A549 (cell line): Measurements from ENCODE around the gene NAXD. TPM values are rescaled to one million over a fixed set of nuclear protein-coding genes. Genes with fewer than 3 reads are reported as not detected.
A peak's percentile ranks its signal among the peaks of the same experiment; 100 is the strongest.

ENCODE experiments used
- ATAC-seq, 2 experiments: fragments of 200-7000 bp in 1 of 2; fragments of >200 bp in 1 of 2; cut with Nextera tagmentation in 1 of 2; cut with Tn5 transposase in 1 of 2; 3 replicates each; pipeline versions ENCODE4 v1.8.0 to v1.9.1; 2018 to 2020; ENCODE audit warnings: mild to moderate bottlenecking in 1 of 2, moderate library complexity in 1 of 2
- CTCF ChIA-PET: fragments of 300-600 bp; sonication (Branson Sonifier 250); formaldehyde crosslinking; extraction: SDS; loops from one replicate; lab custom pipeline; 2021; ENCODE audit warnings: antibody characterized with exemption, inconsistent platforms; lab: Yijun Ruan, JAX
- POLR2A ChIA-PET: fragments of 350-600 bp; formaldehyde crosslinking; extraction: SDS; loops from one replicate; lab custom pipeline; 2021; ENCODE audit warnings: antibody characterized with exemption, inconsistent platforms; lab: Yijun Ruan, JAX
- DNase-seq, 2 experiments: peaks; one replicate each; pipeline versions ENCODE4 v3.0.0 to v3.0.0-alpha.2; 2011 to 2016; ENCODE audit warnings: low read depth in 1 of 2, low spot score in 1 of 2
- FAIRE-seq: peaks from 2 replicates; lab custom pipeline; 2011; peaks lifted over from hg19 to GRCh38; lab: Jason Lieb, UNC
- H3K27ac ChIP-seq, 2 experiments: fragments of >200 bp; sonication (Bioruptor Twin); formaldehyde crosslinking; 3 replicates each; pipeline ENCODE4 v1.5.1; 2016 to 2017
- H3K4me1 ChIP-seq: fragments of >200 bp; sonication (Bioruptor Twin); formaldehyde crosslinking; 3 replicates; pipeline ENCODE4 v1.6.1; 2016
- H3K4me2 ChIP-seq: fragments of >200 bp; sonication (Bioruptor Twin); formaldehyde crosslinking; 3 replicates; pipeline ENCODE4 v1.6.1; 2016
- H3K4me3 ChIP-seq: fragments of >200 bp; sonication (Bioruptor Twin); formaldehyde crosslinking; 3 replicates; pipeline ENCODE4 v1.5.1; 2016
- H3K9me3 ChIP-seq: fragments of >200 bp; sonication (Bioruptor Twin); formaldehyde crosslinking; 3 replicates; pipeline ENCODE4 v1.6.1; 2016
- CTCF ChIP-seq: fragments of >200 bp; sonication (Bioruptor Twin); formaldehyde crosslinking; IDR thresholded peaks from 3 replicates; pipeline ENCODE4 v1.5.1; 2016
- EHF ChIP-seq: fragments of 250-450 bp; sonication (Bioruptor Pico); IDR thresholded peaks from 2 replicates; pipeline ENCODE4 v1.5.0; 2020; ENCODE audit warnings: mild to moderate bottlenecking
- EHMT2 ChIP-seq: fragments of 200-600 bp; sonication (generic); IDR thresholded peaks from 2 replicates; pipeline ENCODE4 v1.6.1; 2016; ENCODE audit warnings: antibody characterized with exemption, low read depth, mild to moderate bottlenecking, moderate library complexity
- EP300 ChIP-seq, 2 experiments: fragments of >200 bp; sonication (Bioruptor Twin); formaldehyde crosslinking; IDR thresholded peaks; 2 replicates in 1 of 2; 3 replicates in 1 of 2; pipeline ENCODE4 v1.6.1; 2016 to 2017
- FOSB ChIP-seq: fragments of 250-450 bp; sonication (Bioruptor Pico); IDR thresholded peaks from 2 replicates; pipeline ENCODE4 v1.5.0; 2020; ENCODE audit warnings: mild to moderate bottlenecking, moderate library complexity
- FOSL2 ChIP-seq, 2 experiments: fragments of 450-650 bp in 1 of 2; fragments of >200 bp in 1 of 2; sonication (Bioruptor Twin) in 1 of 2; formaldehyde crosslinking; IDR thresholded peaks; 2 replicates each; pipeline versions ENCODE4 v1.5.0 to v1.6.1; 2016 to 2020; ENCODE audit warnings: mild to moderate bottlenecking in 1 of 2, moderate library complexity in 1 of 2
- FOXS1 ChIP-seq: fragments of 250-450 bp; sonication (Bioruptor Pico); IDR thresholded peaks from 2 replicates; pipeline ENCODE4 v1.5.0; 2020; ENCODE audit warnings: mild to moderate bottlenecking, moderate library complexity
- HES2 ChIP-seq: fragments of >200 bp; sonication (Bioruptor Twin); formaldehyde crosslinking; IDR thresholded peaks from 2 replicates; pipeline ENCODE4 v1.6.1; 2016
- HEYL ChIP-seq: fragments of 250-450 bp; sonication (Bioruptor Pico); IDR thresholded peaks from 2 replicates; pipeline ENCODE4 v1.8.0; 2021; ENCODE audit warnings: mild to moderate bottlenecking, moderate library complexity
- HOXB13 ChIP-seq: fragments of 250-450 bp; sonication (Bioruptor Pico); IDR thresholded peaks from 2 replicates; pipeline ENCODE4 v1.5.0; 2020; ENCODE audit warnings: low read depth, mild to moderate bottlenecking, moderate library complexity
- JUNB ChIP-seq: fragments of >200 bp; sonication (Bioruptor Twin); formaldehyde crosslinking; IDR thresholded peaks from 2 replicates; pipeline ENCODE4 v1.6.1; 2016
- NPAS2 ChIP-seq: fragments of 250-450 bp; sonication (Bioruptor Pico); IDR thresholded peaks from 2 replicates; pipeline ENCODE4 v1.8.0; 2022; ENCODE audit warnings: mild to moderate bottlenecking, moderate library complexity, borderline replicate concordance
- POLR2A ChIP-seq: IDR thresholded peaks from 2 replicates; pipeline ENCODE4 v1.6.1; 2012; ENCODE audit warnings: mild to moderate bottlenecking, low read length
- RARB ChIP-seq: fragments of 250-450 bp; sonication (Bioruptor Pico); IDR thresholded peaks from 2 replicates; pipeline ENCODE4 v1.8.0; 2021; ENCODE audit warnings: mild to moderate bottlenecking, moderate library complexity
- RNF2 ChIP-seq: fragments of 200-600 bp; sonication (generic); IDR thresholded peaks from 2 replicates; pipeline ENCODE4 v1.6.1; 2016; ENCODE audit warnings: low read depth, mild to moderate bottlenecking, antibody characterized with exemption, moderate library complexity, borderline replicate concordance
- ZNF302 ChIP-seq: fragments of 250-450 bp; sonication (Bioruptor Pico); IDR thresholded peaks from 2 replicates; pipeline ENCODE4 v1.9.0; 2021; ENCODE audit warnings: inconsistent platforms, mild to moderate bottlenecking, moderate library complexity
- WGBS: methylation state at CpG from one replicate; pipeline ENCODE4 v1.1.6; 2017; ENCODE audit errors: missing lambda C conversion rate; 5-methylcytosine and 5-hydroxymethylcytosine counted together
- polyA plus RNA-seq, 4 experiments: library from polyadenylated mRNA; depleted of rRNA in 3 of 4; stranded (reverse); fragments of >200 nt; fragmentation: RNase III in 1 of 4; extraction: RNeasy Plus Mini Kit Qiagen cat#74134 plus additional on column Dnase treatment in 1 of 4; gene quantifications; 2 replicates in 3 of 4; 3 replicates in 1 of 4; pipeline ENCODE4 v1.2.3, GENCODE V29; 2011 to 2017
- TF ChIP-seq, protein P1 (sequence below): IDR thresholded peaks from 2 replicates; pipeline ENCODE4 v1.6.1; 2012; ENCODE audit warnings: low read depth, borderline replicate concordance
- TF ChIP-seq, protein P2 (sequence below): fragments of 200-600 bp; sonication (generic); IDR thresholded peaks from 2 replicates; pipeline ENCODE4 v1.6.1; 2016; ENCODE audit warnings: antibody characterized with exemption, mild to moderate bottlenecking, moderate library complexity
- TF ChIP-seq, protein P3 (sequence below): IDR thresholded peaks from 2 replicates; pipeline ENCODE4 v1.6.1; 2012

The NAXD gene
- polyA plus RNA-seq, 2 of the 4 experiments (the other 2 are of a cell fraction), result 14.2 to 19.0 TPM

DNA sequence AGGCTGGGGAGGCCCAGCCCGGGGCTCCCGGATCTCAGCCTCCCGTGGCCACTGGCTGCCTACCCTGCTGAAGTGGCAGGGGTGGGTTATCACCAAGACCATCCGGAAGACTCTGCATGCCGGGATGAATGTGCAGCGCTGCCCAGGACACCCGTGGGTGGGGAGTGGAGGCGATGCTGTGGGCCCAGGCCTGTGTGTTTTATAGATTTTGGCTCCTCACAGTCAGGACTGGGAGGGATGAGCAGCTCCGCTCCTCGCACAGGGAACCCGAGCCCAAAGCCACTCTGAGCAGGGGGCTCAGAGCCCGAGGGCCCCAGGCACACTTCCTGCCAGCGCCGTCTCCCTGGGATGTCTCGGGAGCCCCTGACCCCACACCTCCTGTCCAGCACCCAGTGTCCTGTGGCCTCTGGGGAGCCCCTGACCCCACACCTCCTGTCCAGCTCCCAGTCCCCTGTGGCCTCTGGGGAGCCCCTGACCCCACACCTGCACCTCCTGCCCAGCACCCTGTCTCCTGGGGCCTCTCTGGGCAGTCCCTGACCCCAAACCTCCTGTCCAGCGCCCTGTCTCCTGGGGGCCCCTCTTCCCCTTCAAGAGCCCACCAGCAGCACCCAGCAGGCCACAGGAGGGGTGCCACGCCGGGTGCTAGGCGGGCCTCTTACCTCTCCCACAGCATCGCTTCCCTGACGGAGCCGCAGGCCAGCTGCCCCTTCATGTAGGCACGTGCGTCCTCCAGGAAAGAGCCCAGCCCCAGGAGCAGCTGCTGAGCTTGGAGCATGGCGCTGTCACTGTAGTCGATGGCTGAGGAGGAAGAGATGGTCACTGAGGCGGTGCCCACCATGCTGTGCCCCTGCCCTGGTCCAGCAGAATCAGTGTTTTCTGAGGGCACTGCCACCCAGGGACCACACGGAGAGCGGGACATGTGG is 31.4 kb downstream of the NAXD start:
- WGBS, result 94% methylated on average over 17 of the region's 29 CpGs
- no peaks in the 10 kb centered on the region for H3K4me1 ChIP-seq
- TF ChIP-seq EP300 (IDR thresholded peaks at IDR 0.05) (no peak), ZNF302 (CRISPR knock-in tag) (no peak), JUNB (no peak), POLR2A (no peak)
- TF ChIP-seq, protein P1, sequence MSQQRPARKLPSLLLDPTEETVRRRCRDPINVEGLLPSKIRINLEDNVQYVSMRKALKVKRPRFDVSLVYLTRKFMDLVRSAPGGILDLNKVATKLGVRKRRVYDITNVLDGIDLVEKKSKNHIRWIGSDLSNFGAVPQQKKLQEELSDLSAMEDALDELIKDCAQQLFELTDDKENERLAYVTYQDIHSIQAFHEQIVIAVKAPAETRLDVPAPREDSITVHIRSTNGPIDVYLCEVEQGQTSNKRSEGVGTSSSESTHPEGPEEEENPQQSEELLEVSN, result no peak
- no peaks in the 10 kb centered on the region for H3K9me3 ChIP-seq
- DNase-seq (no peak), FAIRE-seq (no peak), ATAC-seq (peak in 1 of 2 experiments; percentile 8; a peak in 2 of 6 replicates)
- no peak overlapping the region for H3K4me3 ChIP-seq
- no peak overlapping the region for H3K4me2 ChIP-seq
- no peak overlapping the region for H3K27ac ChIP-seq
- ChIA-PET CTCF (interaction anchor here (1.0 to 1.4 kb wide), 2 partner anchors 30 to 53 kb away, joined by 3 to 4 read pairs; no protein-coding TSS in a partner anchor), POLR2A (no interaction called here)

GRCh38 chr13:110647365-110647737 is 32.0 kb downstream of the NAXD start:
- no peak overlapping the region for H3K27ac ChIP-seq
- H3K4me2 ChIP-seq, result no peak overlapping the region
- ChIA-PET POLR2A (no interaction called here), CTCF (interaction anchor here (1.9 kb wide), 1 partner anchor 17 kb away, joined by 4 read pairs; no protein-coding TSS in a partner anchor)
- H3K4me3 ChIP-seq, result no peak overlapping the region
- ATAC-seq (no peak), FAIRE-seq (no peak), DNase-seq (no peak)
- H3K4me1 ChIP-seq, result no peaks in the 10 kb centered on the region
- WGBS, result 90% methylated on average over 6 of the region's 10 CpGs
- no peak for TF ChIP-seq POLR2A
- no peak for TF ChIP-seq CTCF
- TF ChIP-seq RNF2, result no peak
- TF ChIP-seq NPAS2 (CRISPR knock-in tag), result no peak
- TF ChIP-seq HOXB13 (CRISPR knock-in tag), result no peak
- TF ChIP-seq FOXS1 (CRISPR knock-in tag), result no peak
- H3K9me3 ChIP-seq, result no peaks in the 10 kb centered on the region

- H3K4me1 ChIP-seq, result no peaks in the 10 kb centered on the region
- ATAC-seq (no peak), FAIRE-seq (no peak), DNase-seq (no peak)
- H3K27ac ChIP-seq, result no peak overlapping the region
- TF ChIP-seq, protein P2, sequence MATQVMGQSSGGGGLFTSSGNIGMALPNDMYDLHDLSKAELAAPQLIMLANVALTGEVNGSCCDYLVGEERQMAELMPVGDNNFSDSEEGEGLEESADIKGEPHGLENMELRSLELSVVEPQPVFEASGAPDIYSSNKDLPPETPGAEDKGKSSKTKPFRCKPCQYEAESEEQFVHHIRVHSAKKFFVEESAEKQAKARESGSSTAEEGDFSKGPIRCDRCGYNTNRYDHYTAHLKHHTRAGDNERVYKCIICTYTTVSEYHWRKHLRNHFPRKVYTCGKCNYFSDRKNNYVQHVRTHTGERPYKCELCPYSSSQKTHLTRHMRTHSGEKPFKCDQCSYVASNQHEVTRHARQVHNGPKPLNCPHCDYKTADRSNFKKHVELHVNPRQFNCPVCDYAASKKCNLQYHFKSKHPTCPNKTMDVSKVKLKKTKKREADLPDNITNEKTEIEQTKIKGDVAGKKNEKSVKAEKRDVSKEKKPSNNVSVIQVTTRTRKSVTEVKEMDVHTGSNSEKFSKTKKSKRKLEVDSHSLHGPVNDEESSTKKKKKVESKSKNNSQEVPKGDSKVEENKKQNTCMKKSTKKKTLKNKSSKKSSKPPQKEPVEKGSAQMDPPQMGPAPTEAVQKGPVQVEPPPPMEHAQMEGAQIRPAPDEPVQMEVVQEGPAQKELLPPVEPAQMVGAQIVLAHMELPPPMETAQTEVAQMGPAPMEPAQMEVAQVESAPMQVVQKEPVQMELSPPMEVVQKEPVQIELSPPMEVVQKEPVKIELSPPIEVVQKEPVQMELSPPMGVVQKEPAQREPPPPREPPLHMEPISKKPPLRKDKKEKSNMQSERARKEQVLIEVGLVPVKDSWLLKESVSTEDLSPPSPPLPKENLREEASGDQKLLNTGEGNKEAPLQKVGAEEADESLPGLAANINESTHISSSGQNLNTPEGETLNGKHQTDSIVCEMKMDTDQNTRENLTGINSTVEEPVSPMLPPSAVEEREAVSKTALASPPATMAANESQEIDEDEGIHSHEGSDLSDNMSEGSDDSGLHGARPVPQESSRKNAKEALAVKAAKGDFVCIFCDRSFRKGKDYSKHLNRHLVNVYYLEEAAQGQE, result no peak
- TF ChIP-seq EHMT2, result no peak
- no peak for TF ChIP-seq EHF (CRISPR knock-in tag)
- no peak for TF ChIP-seq FOSB (CRISPR knock-in tag)
- no peak for TF ChIP-seq HEYL (CRISPR knock-in tag)
- TF ChIP-seq HES2, result no peak
- TF ChIP-seq, protein P3, sequence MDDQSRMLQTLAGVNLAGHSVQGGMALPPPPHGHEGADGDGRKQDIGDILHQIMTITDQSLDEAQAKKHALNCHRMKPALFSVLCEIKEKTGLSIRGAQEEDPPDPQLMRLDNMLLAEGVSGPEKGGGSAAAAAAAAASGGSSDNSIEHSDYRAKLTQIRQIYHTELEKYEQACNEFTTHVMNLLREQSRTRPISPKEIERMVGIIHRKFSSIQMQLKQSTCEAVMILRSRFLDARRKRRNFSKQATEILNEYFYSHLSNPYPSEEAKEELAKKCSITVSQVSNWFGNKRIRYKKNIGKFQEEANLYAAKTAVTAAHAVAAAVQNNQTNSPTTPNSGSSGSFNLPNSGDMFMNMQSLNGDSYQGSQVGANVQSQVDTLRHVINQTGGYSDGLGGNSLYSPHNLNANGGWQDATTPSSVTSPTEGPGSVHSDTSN, result no peak
- TF ChIP-seq FOSL2 (IDR thresholded peaks at IDR 0.05), result no peak
- no peak for TF ChIP-seq FOSL2 (CRISPR knock-in tag; IDR thresholded peaks at IDR 0.05)
- TF ChIP-seq RARB, result no peak
- H3K4me3 ChIP-seq, result no peak overlapping the region
- 84% methylated on average over 16 of the region's 16 CpGs for WGBS
- no peak overlapping the region for H3K4me2 ChIP-seq
- ChIA-PET CTCF (interaction anchor here (1.4 to 1.9 kb wide), 2 partner anchors 9 to 16 kb away, joined by 4 read pairs; no protein-coding TSS in a partner anchor), POLR2A (no interaction called here)
- H3K9me3 ChIP-seq, result no peaks in the 10 kb centered on the region
Observed at GRCh38 chr13:110648146-110648819, 32.9 kb downstream of the NAXD start.
